Ovary (tissue), 9 donors: ENCODE data around the gene SYNDIG1. TPM values are rescaled to one million over a fixed set of nuclear protein-coding genes. Genes with fewer than 3 reads are reported as not detected.

Experiments used
- DNase-seq, 5 donors: peaks; one replicate each; pipeline ENCODE4 v3.0.0-alpha.2; 2019 to 2020
- H3K27ac ChIP-seq, 2 donors: fragments of 200-600 bp; one replicate each; pipeline versions ENCODE4 v1.5.1 to v1.8.0; 2019 to 2022
- H3K27me3 ChIP-seq: fragments of 200-600 bp; one replicate; pipeline ENCODE4 v1.8.0; 2022
- H3K36me3 ChIP-seq: fragments of 200-600 bp; sonication (generic); one replicate; pipeline ENCODE4 v1.5.1; 2019
- H3K4me1 ChIP-seq: one replicate; pipeline ENCODE4 v1.8.1; 2013; ENCODE audit warnings: mild to moderate bottlenecking, moderate library complexity; ENCODE audit not compliant: insufficient read depth
- H3K4me3 ChIP-seq: fragments of 200-600 bp; sonication (generic); one replicate; pipeline ENCODE4 v1.5.1; 2017
- H3K9me3 ChIP-seq, 2 donors: fragments of 200-600 bp in 1 of 2; sonication (generic) in 1 of 2; one replicate each; pipeline versions ENCODE4 v1.5.1 to v1.8.1; 2013 to 2019; ENCODE audit warnings: mild to moderate bottlenecking in 1 of 2, moderate library complexity in 1 of 2
- EP300 ChIP-seq: sonication (generic); formaldehyde crosslinking; IDR thresholded peaks from one replicate; pipeline ENCODE4 v1.6.1; 2017; ENCODE audit warnings: antibody characterized with exemption
- POLR2A ChIP-seq: fragments of 450-650 bp; IDR thresholded peaks from one replicate; pipeline ENCODE4 v1.6.1; 2017; ENCODE audit warnings: antibody characterized with exemption, mild to moderate bottlenecking, moderate library complexity
- WGBS, 3 donors: extraction: QIAGEN DNeasy Blood & Tissue Kit in 1 of 3; methylation state at CpG; one replicate each; pipeline versions ENCODE4 v1.1.5 to v1.1.7; 2013 to 2017; 5-methylcytosine and 5-hydroxymethylcytosine counted together
- intact Hi-C, 4 donors: fragments of 100-400 bp; cut with DNase I; formaldehyde crosslinking; loops; one replicate each; pipeline versions ENCODE4 v1.11.0 to v1.15.1; 2022 to 2023
- polyA plus RNA-seq, 2 donors: library from polyadenylated mRNA; stranded (reverse); fragments of 200-250 nt in 1 of 2; fragments of 350-450 nt in 1 of 2; fragmentation: Illumina TruSeq in 1 of 2; extraction: RNeasy Lipid Tissue Mini Kit (QIAGEN cat#74804) in 1 of 2; gene quantifications; one replicate each; pipeline ENCODE4 v1.2.3, GENCODE V29; 2013 to 2014
- total RNA-seq, 7 donors: library from RNA; depleted of rRNA in 2 of 7; stranded (reverse); fragments of >200 nt in 2 of 7; fragmentation: NEBNext Ultra II Directional in 3 of 7; extraction: Animal tissue kit (Norgen Biotek cat#: 25700) in 3 of 7; gene quantifications; one replicate each; pipeline versions ENCODE4 v1.1.0 to v1.2.4, GENCODE V29; 2016 to 2023
- TF ChIP-seq, protein P1 (sequence below), 3 donors: fragments of 450-650 bp in 2 of 3; fragments of 200-600 bp in 1 of 3; IDR thresholded peaks; one replicate each; pipeline versions ENCODE4 v1.5.1 to v1.8.0; 2016 to 2022; ENCODE audit warnings: antibody characterized with exemption in 3 of 3, mild to moderate bottlenecking in 1 of 3
- donor health status: DM: no; HTN: no; CAD: no; lungs with moderate emphysema.
- donor health status: DM: no; HTN: no; CAD: no.
- donor health status: Bipolar disorder and iron deficiency.
- donor health status: DM: yes; HTN: yes; CAD: no.
- donor health status: DM: no; HTN: no; CAD: no.
- donor health status: DM: yes; HTN: yes; CAD: no.

Gene SYNDIG1
- total and polyA plus RNA-seq, 9 donors: 0.10 to 6.8 (median 1.1) TPM; not detected in 1

DNA sequence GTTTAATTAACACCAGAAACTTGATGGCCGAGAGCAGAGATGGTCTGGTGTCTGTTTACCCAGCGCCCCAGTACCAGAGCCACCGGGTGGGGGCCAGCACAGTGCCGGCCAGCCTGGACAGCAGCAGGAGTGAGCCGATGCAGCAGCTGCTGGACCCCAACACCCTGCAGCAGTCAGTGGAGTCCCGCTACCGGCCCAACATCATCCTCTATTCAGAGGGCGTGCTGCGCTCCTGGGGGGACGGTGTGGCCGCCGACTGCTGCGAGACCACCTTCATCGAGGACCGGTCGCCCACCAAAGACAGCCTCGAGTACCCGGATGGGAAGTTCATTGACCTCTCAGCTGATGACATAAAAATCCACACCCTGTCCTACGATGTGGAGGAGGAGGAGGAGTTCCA lies 73.7 kb downstream of the SYNDIG1 start:
- 81 to 86% (median 84%) methylated on average over 19 of the region's 19 CpGs for WGBS, 3 donors
- no peak for DNase-seq

DNA sequence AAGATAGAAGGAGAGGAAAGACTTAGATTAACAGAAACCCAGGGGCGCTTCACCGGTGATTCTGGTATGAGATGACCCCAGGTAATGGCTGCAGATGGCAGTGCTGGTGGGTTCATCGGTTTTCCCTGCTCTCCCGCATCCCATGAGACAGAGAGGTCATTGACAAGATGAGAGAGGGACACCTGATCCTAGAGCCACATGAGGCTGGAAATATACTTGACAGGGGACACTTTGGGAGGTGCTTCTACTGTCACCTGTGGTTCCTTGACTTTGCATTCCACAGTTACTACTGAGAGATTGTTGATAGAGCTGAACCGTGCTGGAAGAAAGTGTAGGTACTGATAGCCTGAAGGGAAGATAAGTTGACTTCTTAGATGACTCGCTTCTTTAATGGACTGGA lies 74.3 kb downstream of the SYNDIG1 start:
- TF ChIP-seq EP300: no peak
- H3K4me3 ChIP-seq: no peak overlapping the region
- H3K27ac ChIP-seq: no peak overlapping the region
- H3K4me1 ChIP-seq: no peaks in the 10 kb centered on the region
- no peak for DNase-seq
- 91 to 95% (median 92%) methylated on average over 6 of the region's 6 CpGs for WGBS, 3 donors
- no peaks in the 10 kb centered on the region for H3K36me3 ChIP-seq
- intact Hi-C loops: loop anchor here in 1 of 4 donors (10.0 kb wide), 1 partner anchor 79 kb away; the partner anchor contains the start of gene SYNDIG1
- no peaks in the 10 kb centered on the region for H3K9me3 ChIP-seq
- H3K27me3 ChIP-seq: no peaks in the 10 kb centered on the region

More for the DNA sequence above, 73.7 kb downstream of the SYNDIG1 start:
- TF ChIP-seq POLR2A: no peak
- TF ChIP-seq EP300: no peak
- TF ChIP-seq, protein P1, sequence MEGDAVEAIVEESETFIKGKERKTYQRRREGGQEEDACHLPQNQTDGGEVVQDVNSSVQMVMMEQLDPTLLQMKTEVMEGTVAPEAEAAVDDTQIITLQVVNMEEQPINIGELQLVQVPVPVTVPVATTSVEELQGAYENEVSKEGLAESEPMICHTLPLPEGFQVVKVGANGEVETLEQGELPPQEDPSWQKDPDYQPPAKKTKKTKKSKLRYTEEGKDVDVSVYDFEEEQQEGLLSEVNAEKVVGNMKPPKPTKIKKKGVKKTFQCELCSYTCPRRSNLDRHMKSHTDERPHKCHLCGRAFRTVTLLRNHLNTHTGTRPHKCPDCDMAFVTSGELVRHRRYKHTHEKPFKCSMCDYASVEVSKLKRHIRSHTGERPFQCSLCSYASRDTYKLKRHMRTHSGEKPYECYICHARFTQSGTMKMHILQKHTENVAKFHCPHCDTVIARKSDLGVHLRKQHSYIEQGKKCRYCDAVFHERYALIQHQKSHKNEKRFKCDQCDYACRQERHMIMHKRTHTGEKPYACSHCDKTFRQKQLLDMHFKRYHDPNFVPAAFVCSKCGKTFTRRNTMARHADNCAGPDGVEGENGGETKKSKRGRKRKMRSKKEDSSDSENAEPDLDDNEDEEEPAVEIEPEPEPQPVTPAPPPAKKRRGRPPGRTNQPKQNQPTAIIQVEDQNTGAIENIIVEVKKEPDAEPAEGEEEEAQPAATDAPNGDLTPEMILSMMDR (IDR thresholded peaks at IDR 0.05): no peak
- intact Hi-C loops: loop anchor here in 1 of 4 donors (10.0 kb wide), 1 partner anchor 78 kb away; the partner anchor contains the start of gene SYNDIG1
- Histone ChIP-seq H3K4me1 (no peaks in the 10 kb centered on the region), H3K27ac (no peak overlapping the region), H3K36me3 (no peaks in the 10 kb centered on the region), H3K9me3 (no peaks in the 10 kb centered on the region), H3K27me3 (no peaks in the 10 kb centered on the region), H3K4me3 (no peak overlapping the region)

DNA sequence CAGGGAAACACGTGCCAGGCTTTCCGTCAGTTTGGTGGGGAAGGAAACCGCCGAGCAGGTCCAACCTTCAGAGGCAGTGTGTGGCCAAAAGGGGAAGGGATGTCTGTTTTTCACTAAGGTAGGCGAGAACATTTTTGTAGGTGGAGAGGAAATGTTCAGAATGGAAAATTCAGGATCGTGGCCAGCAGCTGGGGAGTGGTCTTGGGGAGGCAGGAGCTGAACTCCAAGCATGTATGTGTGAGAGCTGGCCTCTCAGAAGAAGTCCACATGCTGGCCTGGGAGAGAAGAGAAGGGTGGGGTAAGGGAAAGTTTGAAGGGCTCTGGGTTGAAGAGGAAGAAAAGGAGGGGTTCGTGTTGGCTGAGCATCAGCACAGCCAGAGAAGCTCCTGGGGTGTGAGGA lies 74.9 kb downstream of the SYNDIG1 start:
- DNase-seq: no peak
- intact Hi-C loops: loop anchor here in 1 of 4 donors (10.0 kb wide), 1 partner anchor 80 kb away; the partner anchor contains the start of gene SYNDIG1
- 81 to 90% (median 88%) methylated on average over 7 of the region's 7 CpGs for WGBS, 3 donors
- H3K27ac ChIP-seq: no peak overlapping the region
- no peaks in the 10 kb centered on the region for H3K4me1 ChIP-seq
- TF ChIP-seq, protein P1 (IDR thresholded peaks at IDR 0.05): no peak
- TF ChIP-seq EP300: no peak
- no peak for TF ChIP-seq POLR2A
- no peaks in the 10 kb centered on the region for H3K27me3 ChIP-seq
- H3K4me3 ChIP-seq: no peak overlapping the region
- H3K36me3 ChIP-seq: no peaks in the 10 kb centered on the region
- no peaks in the 10 kb centered on the region for H3K9me3 ChIP-seq

- DNase-seq: no peak
- Histone ChIP-seq H3K9me3 (no peaks in the 10 kb centered on the region), H3K36me3 (no peaks in the 10 kb centered on the region), H3K27me3 (no peaks in the 10 kb centered on the region), H3K4me1 (no peaks in the 10 kb centered on the region), H3K4me3 (no peak overlapping the region), H3K27ac (no peak overlapping the region)
- TF ChIP-seq, protein P1 (IDR thresholded peaks at IDR 0.05): no peak
- TF ChIP-seq POLR2A: no peak
- no peak for TF ChIP-seq EP300
- intact Hi-C loops: loop anchor here in 1 of 4 donors (10.0 kb wide), 1 partner anchor 80 kb away; the partner anchor contains the start of gene SYNDIG1
- 86 to 90% (median 87%) methylated on average over 11 of the region's 11 CpGs for WGBS, 3 donors
Observed at GRCh38 chr20:24545168-24545567, 75.7 kb downstream of the SYNDIG1 start.

DNA sequence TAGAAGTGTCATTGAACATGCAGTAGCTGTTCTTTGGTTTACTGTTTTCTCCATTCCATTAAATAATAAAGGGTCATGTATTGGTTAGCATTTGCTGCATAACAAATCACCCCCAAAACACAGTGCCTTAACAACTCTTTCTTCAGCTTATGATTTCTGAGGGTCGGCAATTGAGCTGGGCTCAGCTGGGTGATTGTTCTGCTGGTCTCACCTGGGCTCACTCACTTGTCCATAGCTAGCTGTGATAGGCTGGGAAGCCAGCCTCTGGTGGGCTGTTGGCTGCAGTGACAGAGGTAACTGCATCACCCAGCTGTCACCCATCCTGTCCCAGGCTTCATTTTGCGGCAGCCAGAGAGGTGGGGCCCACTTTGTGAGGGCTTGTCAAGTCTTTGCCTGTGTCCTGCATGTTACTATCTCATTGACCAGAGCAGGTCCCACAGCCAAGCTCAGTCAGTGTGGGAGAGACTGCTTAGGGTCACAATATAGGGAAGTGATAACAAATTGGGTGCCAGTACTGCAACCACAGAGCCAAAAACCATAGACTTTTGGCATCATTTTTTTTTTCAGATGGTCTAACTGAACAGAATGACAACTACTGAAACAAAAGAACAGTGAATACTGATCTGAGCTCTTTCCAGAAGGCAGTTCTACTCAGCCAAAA lies 76.9 kb downstream of the SYNDIG1 start:
- H3K9me3 ChIP-seq: no peaks in the 10 kb centered on the region
- no peak overlapping the region for H3K27ac ChIP-seq
- TF ChIP-seq POLR2A: no peak
- TF ChIP-seq, protein P1 (IDR thresholded peaks at IDR 0.05): no peak
- TF ChIP-seq EP300: no peak
- no peaks in the 10 kb centered on the region for H3K36me3 ChIP-seq
- no peak overlapping the region for H3K4me3 ChIP-seq
- H3K27me3 ChIP-seq: no peaks in the 10 kb centered on the region
- H3K4me1 ChIP-seq: no peaks in the 10 kb centered on the region
- intact Hi-C loops: loop anchor here in 1 of 4 donors (10.0 kb wide), 1 partner anchor 82 kb away; the partner anchor contains the start of gene SYNDIG1
- no peak for DNase-seq
- WGBS, 3 donors: 91 to 97% (median 96%) methylated on average over 2 of the region's 2 CpGs
